CD4-positive, alpha-beta T cell treated with Interleukin-4 for 1 hour (primary cell): Measurements from ENCODE around the gene TMEM163.

ENCODE experiments used
- DNase-seq, 2 donors: peaks; one replicate each; pipeline ENCODE4 v3.0.0-alpha.2; 2020 to 2022

The TMEM163 gene

DNA sequence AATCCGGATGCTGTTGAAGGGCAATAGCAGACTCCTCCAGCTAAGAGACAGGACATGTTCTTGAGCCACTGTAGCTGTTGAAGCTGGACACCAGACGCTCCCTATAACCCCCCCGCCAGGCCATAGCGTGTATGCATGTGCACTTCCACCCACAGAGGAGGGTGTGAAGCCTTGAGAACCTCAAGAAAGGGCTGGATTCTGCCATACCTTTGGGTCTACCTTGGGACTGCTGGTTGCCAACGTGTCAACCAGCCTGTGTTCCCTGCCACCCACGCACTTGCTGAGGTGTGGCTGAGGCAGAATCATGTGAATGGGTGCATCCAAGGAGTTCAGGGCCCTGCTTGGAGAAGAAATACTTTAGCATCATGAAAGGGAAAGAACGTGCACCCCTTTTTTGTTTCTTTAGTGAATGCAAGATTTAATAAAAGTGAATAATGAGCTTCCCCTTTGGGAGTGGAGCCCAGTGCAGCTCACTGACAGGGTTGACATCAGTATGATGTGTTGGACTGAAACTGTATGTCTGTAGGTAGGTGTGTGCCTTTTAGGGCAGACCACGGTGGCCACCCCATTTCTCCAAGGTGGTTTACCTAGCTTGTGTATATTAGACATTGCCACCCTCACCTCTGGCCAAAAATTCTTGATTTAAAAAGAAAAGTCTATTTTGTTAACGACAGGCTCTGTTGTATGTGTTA lies 266.6 kb downstream of the TMEM163 start:
- no peak for DNase-seq

DNA sequence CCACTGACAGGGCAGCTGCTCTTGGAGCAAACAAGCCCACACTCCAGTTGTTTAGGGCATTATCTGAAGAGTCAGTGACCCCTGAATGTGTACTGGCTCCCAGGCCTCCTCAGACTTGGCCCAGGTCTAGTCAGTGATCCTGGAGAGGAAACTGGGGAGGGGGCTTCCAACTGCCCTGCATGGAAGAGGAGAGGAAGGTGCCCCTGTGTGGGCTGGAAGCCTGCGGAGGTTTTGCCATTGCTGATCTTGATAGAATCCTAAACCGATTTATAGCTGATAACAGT lies 267.5 kb downstream of the TMEM163 start:
- no peak for DNase-seq

DNA sequence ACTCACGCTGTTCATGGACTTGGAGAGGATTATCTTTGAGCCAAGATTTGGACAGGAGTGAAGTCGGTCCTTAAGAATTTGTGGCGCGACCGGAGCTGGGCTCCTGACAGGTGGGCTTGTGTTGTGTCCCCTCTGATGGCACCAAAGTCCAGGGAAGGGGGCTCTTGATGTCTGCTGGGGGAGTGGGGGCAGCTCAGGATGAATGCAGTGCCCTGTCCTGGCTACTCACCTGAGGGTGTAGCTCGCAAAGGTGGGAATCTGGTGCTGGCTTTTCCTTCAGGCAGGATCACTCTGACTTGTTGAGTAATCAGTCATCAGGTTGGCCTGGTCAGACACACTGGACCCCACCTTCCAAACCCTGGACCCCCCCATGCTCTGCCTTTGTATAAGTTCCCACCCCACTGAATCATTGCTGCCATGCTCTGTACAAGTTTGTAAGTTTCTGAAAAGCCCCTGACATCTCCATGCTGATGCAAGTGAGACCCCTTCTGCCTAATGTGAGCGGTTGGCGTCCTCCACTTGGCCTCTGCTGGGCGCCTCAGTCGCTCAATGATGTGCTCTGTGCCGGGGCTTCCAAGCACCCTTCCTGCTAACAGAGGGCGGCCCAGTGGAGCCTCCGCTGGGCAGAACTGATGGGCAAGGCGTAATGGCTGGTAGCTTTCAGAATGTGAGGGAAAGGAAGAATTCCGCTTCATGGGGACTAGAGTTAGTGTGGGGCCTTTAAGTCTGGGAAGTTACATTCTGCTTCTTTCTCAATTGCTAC lies 268.9 kb downstream of the TMEM163 start:
- no peak for DNase-seq

DNA sequence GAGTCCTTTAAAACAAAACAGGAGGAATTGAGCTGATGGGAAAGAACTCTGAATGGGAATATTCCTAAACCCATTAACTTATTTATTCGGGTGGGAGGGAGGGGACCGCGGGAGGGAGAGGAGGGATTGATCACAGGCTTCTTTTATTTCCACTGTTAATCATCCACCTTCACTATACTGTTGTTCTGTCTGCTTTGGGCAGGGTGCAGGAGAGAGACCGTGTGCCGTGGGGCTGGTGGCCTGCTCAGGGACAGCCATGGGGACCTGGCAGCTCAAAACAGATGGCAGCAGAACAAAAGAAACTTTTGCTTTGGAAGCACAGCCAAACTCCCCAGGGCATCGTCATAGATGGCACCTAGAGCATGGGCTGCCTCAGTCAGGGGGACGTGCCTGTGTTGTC lies 269.6 kb downstream of the TMEM163 start:
- no peak for DNase-seq

DNA sequence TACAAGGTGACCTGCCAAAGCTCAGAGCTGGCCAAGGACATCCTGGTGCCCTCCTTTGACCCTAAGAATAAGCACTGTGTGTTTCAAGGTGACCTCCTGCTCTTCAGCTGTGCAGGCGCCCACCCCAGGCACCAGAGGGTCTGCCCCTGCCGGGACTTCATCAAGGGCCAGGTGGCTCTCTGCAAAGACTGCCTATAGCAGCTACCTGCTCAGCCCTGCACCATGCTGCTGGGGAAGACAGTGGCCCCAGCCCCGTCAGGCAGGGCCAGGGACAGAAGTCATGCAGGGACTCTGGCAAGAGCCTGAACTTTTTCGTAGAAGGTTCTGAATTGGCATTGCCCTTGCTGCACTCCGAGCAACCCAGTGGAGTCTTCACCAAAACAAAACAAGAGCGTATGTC lies 270.1 kb downstream of the TMEM163 start:
- DNase-seq: no peak

DNA sequence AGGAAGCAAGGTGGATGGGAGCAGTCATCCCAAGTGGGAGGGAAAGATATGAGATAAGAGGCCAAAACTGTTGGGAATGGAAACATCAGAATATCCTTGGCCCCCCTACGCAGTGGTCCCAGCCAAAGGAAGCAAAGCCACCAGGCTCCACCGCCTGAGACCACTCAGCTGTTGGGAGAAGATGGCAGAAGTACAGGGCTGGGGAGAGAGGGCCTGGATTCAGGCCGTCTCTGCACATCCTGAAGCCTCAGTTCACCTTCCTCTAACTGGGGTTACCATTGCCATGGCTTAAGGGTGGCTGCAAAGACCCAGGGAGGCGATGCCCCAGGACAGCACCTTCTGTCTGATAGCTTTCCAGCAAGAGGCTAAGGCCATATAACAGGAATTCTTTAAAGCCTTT lies 271.1 kb downstream of the TMEM163 start:
- no peak for DNase-seq

DNA sequence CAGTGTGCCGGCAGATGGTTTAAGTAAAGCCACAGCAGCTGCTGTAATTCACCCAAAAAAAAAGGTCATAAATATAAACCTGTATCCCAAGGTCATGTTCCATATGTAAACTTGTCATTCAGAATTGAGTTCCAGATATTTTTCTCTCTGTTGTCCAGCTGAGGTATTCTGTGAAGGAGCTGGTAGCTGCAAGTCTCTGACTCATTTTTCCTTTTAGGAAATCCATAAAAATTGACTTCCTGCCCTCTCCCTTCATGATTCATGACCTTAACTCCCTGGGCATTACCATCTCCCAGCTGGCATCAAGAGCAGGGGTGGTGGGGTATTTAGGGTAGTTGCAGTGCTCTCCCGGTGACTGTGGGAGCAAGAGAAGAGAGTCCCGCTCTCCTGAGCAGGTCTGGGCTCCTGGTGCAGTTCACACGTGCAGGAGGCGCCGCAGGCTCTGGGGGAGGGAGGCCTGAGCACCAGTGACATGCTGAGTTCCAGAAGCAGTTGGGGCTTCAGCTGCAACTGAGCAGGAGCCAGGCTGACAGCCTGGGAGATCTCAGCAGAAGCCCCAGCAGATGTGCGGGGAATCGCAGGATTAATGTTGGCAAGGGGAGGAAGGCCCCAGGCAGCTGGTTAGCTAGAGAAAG lies 272.3 kb downstream of the TMEM163 start:
- DNase-seq: no peak

DNA sequence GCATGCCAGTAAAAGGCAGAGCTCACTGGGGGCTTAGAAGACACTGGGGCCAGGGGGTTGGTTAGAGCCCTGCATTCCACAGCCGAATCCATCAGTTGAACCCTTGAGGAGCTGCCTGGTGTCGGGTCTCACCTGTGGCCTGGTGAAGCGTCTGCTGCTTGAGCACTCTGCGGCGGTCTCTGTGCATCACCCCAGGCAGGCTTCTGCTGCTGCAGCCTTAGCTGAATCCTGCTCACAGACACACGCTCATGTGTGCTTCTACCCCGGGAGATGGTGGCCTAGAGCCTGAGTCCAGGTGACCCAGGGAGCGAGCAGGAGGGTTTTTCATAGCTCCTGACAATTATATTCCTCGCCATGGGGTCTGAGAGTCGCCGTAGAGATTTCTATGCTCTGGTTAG lies 272.8 kb downstream of the TMEM163 start:
- no peak for DNase-seq

DNA sequence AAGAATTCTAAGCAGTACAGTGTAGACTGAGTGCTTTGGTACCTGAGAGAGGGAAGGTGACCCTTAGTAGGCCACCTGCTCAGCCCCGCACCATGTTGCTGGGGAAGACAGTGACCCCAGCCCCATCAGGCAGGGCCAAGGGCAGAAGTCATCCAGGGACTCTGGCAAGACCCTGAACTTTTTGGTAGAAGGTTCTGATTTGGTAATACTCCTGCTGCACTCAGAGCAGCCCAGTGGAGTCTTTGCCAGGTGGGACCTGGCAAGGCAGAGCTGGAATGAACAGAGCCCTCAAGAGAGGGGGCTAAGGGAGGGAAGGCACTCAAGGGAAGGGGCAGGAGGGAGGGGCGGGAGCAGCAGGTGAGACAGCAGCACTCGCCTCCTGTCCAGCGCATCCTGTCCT lies 273.7 kb downstream of the TMEM163 start:
- no peak for DNase-seq

DNA sequence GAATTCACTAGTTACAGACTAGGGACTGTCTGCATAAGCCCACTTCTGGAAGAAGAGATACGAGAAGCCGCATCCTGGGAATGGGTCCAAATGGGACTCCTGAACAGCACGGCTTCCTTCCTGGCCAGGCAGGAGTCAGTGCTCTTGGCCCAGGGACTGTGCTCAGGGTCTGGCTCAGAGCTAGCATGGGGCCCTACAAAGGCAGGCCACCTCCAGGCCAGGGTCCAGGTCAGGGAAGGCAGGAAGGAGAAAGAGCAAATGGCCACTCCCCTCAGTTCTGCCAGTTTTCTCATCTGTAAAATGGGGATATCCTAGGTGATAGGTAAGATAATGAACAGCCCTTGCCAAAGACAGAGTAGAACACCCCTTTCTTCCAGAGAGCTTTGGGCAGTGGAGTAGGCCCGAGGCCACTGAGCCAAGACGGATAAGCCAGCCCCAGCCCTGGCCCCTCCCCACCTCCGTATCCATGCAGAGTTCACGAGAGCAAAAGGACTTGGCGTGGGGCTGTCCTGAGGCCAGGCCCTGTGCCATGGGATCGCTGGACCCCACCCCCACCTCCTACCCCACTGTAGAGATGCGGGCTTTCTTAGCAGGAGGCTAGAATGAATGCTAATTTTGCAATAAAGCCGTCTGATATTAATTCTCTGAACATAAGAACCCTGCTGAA lies 274.9 kb downstream of the TMEM163 start:
- DNase-seq: no peak

DNA sequence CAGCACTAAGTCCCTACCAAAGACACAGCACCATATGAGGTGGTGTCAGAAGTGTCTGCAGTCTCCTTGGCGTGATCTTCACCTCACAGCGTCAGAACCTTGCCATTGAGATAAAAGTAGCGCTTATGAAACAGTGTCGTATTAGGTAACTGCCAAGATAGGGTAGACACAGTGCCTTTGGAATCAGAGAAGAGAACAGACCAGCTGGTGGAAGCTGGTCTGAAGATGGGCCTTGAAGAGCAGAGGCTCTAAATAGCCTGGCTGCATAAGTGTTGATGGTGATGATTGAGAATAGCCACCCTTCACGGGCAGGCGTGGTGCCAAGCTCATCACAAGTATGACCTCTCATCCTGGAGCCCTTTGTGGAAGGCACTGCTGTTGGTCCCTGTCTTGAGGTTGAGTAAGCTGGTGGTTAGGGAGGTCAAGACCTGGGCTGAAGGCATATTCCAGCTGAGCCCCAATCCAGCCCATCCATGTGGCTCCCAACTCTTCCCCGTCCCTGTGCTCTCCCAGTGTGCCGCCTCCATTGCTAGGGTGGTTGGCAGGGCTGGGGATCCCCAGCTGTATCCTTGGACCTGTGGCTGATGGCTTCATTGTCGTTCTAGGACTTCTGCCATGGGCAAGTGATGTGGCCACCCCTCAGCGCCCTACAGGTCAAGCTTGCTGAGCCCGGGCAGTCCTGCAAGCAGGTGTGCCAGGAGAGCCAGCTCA lies 277.5 kb downstream of the TMEM163 start:
- no peak for DNase-seq

DNA sequence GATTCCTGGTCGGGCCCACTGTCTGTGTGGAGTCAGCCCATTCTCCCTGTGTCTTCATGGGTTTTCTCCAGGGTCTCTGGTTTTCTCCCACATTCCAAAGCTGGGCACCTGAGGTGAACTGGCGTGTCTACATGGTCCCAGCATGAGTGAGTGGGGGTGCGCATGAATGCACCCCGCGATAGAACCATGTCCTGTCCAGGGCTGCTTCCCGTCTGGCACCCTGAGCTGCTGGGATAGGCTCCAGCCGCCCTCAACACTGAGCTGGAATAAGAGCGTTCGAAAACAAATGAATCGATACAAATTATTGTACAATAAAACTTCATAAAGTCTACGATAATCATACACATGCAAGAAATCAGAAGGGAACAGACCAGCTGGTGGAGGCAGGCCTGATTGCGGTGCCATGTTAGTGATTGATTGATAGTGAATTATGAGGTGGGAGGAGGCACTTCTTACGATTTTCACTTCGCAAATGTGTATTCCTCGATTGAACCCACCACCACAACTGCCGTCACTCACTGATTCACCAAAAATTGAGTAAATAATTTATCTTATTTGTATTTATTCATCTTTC lies 278.4 kb downstream of the TMEM163 start:
- no peak for DNase-seq

DNA sequence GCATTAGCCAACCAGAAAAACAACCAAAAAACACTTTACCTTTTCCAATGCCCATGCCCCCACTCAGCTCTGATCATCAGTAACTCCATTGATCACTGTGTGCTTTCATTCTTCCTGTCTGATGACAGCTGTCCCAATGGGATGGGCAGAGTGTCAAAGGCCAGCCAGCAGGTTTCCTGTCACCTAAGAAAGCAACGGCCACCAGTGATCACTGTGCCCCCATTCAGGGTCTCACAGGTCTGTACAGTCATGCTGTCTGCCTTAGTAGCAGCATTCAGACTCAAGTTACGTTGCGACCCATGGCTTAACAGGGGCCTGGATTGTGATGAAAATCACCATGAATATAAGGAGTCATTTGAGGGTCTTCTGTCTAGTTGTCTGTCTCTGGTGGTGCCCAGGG lies 280.4 kb downstream of the TMEM163 start:
- no peak for DNase-seq

DNA sequence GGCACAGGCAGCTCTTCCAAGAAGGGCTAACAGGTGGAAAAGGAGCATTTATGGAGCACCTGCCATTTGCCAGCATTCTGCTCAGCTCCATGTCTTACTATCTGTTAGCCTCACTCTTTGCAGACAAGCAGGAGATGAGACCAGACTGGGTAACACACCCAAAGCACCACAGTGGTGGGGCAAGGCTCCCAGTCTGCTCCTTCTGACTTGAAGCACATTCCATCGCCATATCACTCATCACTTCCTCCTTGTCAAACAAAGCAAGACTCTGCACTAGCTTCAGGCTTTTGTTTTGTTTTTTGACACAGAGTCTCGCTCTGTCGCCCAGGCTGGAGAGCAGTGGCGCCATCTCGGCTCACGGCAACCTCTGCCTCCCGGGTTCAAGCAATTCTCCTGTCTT lies 282.1 kb downstream of the TMEM163 start:
- DNase-seq: no peak

DNA sequence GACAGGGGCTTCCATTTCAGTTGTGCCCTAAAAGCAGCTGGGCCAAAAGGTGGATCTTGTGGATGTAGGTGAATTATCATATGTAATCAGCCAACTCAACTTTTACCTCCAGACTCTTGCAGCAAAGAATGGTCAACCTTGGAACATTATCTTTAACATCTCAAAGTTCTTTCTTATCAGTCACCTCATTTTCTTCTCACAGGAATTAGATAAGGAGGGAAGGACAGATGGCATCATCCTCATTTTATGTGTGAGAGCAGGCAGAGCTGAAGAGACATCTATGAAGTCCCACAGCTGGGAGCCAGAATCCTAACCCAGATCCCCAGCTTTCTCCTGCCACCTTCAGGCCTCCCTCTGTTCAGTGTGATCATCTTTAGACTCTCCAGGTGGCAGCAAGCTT lies 282.9 kb downstream of the TMEM163 start:
- DNase-seq: no peak

DNA sequence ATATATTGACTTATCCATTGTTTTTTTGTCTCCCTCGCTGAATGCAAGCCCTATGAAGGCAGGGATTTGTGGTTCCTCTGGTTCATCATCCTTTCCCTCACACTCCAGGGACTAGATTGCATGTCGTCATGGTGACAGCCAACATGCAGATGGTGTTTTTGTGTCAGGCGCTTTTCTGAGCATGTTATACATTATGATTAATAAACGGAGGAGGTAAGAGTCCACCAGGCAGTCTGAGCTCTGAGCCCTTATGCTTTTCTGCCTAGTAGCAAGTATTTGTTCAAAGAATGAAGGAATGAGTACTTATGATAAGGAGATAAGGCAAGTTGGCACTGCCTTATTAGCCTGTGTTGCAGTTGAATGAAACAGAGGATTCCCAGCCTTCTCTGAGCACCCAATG lies 283.3 kb downstream of the TMEM163 start:
- DNase-seq: no peak

DNA sequence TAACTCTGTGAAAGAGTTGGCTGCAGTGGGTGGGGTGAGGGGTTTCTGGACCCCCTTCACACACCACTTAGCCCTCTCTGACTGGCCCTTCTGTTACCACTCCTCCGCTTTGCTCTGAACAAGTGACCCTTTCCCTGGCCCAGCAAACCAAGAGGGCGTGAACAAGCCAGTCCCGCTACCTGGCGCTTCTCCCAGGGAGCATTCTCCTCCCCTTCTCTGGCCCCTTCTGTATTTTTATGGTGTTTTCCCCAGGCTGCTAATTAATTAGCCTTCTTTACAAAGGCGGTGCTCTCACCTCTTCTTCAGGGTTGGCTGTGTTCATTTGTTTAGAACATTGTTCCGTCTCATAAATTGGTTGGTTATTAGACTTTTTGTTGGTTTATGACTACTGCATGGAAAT lies 284.8 kb downstream of the TMEM163 start:
- no peak for DNase-seq

DNA sequence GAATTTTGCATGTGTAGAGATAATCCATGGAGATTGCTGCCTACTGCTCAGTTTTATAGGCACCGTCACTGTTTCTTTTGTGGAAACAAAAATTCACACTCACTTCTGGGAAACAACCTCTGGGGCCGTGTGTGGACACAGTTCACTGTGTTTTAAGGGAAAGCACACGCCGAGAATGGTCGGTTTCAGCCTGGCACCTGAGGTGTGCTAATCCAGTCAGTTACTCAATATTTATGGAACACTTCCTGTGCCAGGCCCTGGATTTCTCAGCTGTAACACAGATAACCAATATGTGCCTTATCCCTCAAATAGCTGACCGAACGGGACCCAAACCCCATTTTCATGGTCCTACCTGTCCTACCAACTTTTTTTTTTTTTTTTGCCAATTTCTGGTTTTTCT lies 285.3 kb downstream of the TMEM163 start:
- no peak for DNase-seq

DNA sequence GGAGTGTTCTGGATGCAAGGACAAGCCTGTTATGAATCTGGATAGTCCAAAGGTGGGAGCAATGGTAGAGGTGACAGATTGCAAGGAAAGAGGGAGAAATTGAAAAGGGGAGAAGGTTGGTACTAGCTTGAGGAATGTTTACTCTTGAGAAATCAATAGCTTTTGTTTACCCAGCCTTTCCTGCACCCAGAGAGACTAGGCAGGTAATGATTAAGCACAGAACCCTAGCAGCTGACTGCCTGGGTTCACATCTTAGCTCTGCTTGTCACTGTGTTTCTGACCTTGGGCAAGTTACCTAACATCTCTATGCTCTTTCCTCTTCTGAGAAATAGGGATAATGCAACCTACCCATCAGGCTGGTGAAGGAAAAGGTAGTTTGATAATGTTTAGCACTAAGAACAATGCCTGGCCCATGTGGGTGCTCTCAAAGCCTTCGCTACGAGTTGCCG lies 286.3 kb downstream of the TMEM163 start:
- DNase-seq: no peak

DNA sequence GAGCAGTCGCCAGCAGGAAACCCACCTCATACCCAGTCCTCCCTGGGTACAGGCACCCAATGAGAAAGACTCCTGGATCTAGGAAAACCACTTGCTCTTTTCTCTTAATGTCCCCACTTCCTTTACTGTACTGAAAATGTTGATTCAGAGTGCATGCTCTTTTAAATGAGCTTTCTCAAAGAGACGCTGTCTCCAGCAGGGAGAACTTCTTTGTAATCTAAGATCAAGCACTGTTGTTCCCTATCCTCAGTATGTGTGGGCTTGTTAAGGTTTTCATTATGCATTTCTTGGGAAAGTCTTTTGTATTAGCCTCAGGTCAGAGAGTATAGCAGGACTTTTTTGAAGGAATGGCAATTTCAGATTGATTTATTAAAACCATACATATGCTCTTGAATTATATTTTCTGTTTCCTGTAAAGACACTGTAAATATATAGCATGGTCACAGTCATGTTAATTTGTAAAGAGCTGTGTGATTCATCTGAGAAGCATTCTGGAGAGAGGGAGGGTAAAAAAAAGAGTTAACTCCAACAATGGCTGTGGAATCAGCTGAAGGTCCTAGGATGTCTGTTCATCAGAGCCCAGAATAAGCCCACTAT lies 286.9 kb downstream of the TMEM163 start:
- DNase-seq: no peak

DNA sequence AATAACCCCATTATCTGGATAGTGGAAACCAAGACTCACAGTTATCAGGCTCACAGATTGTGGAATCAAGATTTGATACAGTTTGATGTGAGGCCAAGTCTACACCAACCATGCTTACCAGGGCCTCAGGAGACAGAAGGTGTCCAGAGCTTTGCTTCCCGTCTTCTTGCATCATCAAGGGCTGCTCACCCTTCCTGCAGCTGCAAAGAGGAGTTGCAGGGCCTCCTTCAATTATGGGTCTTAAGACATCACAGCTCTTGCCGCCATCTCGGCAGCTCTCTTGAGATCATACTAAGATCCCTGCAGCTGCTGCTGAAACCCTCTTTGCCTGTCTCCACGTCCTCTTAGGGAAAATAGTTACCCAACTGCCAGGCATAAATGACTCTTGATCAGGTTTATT lies 288.9 kb downstream of the TMEM163 start:
- no peak for DNase-seq

DNA sequence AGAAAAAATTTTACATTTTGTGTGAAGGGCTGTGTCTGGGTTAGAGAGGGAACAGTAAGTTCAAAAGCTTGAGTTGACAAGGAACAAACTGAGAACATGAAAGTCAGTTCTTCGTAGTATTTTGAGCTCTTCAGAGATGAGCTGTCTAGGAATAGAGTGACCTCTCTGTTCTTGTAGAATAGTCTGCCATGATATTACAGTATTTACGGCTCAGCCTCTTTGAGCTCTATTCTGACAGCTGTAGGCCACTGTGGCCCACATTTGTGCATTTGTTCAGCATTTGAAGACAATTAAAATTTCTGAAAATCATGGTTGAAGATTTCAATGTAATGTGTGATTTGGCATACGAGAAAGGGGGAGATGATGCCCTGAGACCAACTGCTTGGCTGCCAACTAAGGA lies 292.1 kb downstream of the TMEM163 start:
- no peak for DNase-seq
